Right lobe of liver (tissue), 6 donors: Measurements from ENCODE around the gene ARRDC1. TPM values are rescaled to one million over a fixed set of nuclear protein-coding genes. Genes with fewer than 3 reads are reported as not detected.

Experiments used
- ATAC-seq, 4 donors: fragments of 200-7000 bp; cut with Tn5 transposase; one replicate each; pipeline ENCODE4 v1.9.1; 2020; ENCODE audit warnings: mild to moderate bottlenecking in 4 of 4, moderate library complexity in 4 of 4
- DNase-seq, 3 donors: peaks; one replicate each; pipeline ENCODE4 v3.0.0-alpha.2; 2020
- H3K27ac ChIP-seq, 3 donors: fragments of 200-600 bp; one replicate each; pipeline ENCODE4 v1.8.0; 2022
- H3K27me3 ChIP-seq, 2 donors: fragments of 200-600 bp; one replicate each; pipeline ENCODE4 v1.8.0; 2022
- H3K36me3 ChIP-seq, 4 donors: fragments of 200-600 bp; sonication (generic) in 1 of 4; one replicate each; pipeline versions ENCODE4 v1.5.1 to v1.8.0; 2017 to 2022; ENCODE audit warnings: control low read depth in 1 of 4
- H3K4me1 ChIP-seq, 4 donors: fragments of 200-600 bp; sonication (generic) in 1 of 4; one replicate each; pipeline versions ENCODE4 v1.5.1 to v1.8.0; 2017 to 2022; ENCODE audit warnings: control low read depth in 1 of 4
- H3K4me3 ChIP-seq, 3 donors: fragments of 200-600 bp; one replicate each; pipeline ENCODE4 v1.8.0; 2022
- H3K9me3 ChIP-seq, 4 donors: fragments of 200-600 bp; sonication (generic) in 1 of 4; one replicate each; pipeline versions ENCODE4 v1.5.1 to v1.8.0; 2017 to 2022; ENCODE audit warnings: control low read depth in 1 of 4
- CTCF ChIP-seq, 4 donors: fragments of 200-600 bp in 3 of 4; fragments of 450-650 bp in 1 of 4; IDR thresholded peaks; one replicate each; pipeline versions ENCODE4 v1.5.1 to v1.8.0; 2016 to 2022; ENCODE audit warnings: antibody characterized with exemption in 4 of 4, mild to moderate bottlenecking in 2 of 4
- POLR2A ChIP-seq: fragments of 450-650 bp; IDR thresholded peaks from one replicate; pipeline ENCODE4 v1.6.1; 2017; ENCODE audit warnings: antibody characterized with exemption, mild to moderate bottlenecking
- WGBS: methylation state at CpG from one replicate; pipeline ENCODE4 v1.1.6; 2018; ENCODE audit warnings: low coverage, low lambda C conversion rate; ENCODE audit not compliant: insufficient coverage; ENCODE audit errors: missing lambda C conversion rate; 5-methylcytosine and 5-hydroxymethylcytosine counted together
- intact Hi-C, 2 donors: fragments of 100-400 bp; cut with DNase I; formaldehyde crosslinking; loops; one replicate each; pipeline versions ENCODE4 v1.11.2 to v1.14.1; 2022
- long read RNA-seq: library from polyadenylated mRNA; unstranded; transcript quantifications from one replicate; pipeline ENCODE4 v2.0.0, GENCODE V29; 2019
- total RNA-seq, 6 experiments: library from RNA; depleted of rRNA in 2 of 6; stranded (reverse); fragments of >200 nt in 2 of 6; fragmentation: NEBNext Ultra II Directional in 3 of 6; extraction: Animal tissue kit (Norgen Biotek cat#: 25700) in 3 of 6; gene quantifications; one replicate each; pipeline versions ENCODE4 v1.1.0 to v1.2.4, GENCODE V29; 2016 to 2023
- donor health status: DM: no; HTN: yes; CAD: no.
- donor health status: DM: no; HTN: no; CAD: no.
- donor health status: DM: no; HTN: no; CAD: no.
- donor health status: DM: no; HTN: yes; CAD: no.
- donor health status: DM: no; HTN: yes; CAD: no.

The ARRDC1 gene
- 10 to 100 TPM; 19.1 to 45.0 (median 25.2) TPM for total RNA-seq
- long read RNA-seq, partial matches to known transcripts: 3 of 8 reads
- long read RNA-seq, other reads (novel, unspliced or antisense): 4 of 8 reads

GRCh38 chr9:137605121-137606004 is at the start of gene ARRDC1:
TSS of gene ARRDC1 (plus strand) at chr9:137605686. CDS start at chr9:137605718, 32 bp downstream.
- Histone ChIP-seq H3K27me3 (no peaks in the 10 kb centered on the region), H3K27ac (peak within 1 kb of the TSS; percentile 26 to 70 (median 68)), H3K4me1 (peaks cover 0 to 31% (median 3%) of the 10 kb centered on the region in 4 donors), H3K36me3 (no peaks in the 10 kb centered on the region), H3K9me3 (no peaks in the 10 kb centered on the region), H3K4me3 (peak within 1 kb of the TSS; percentile 68 to 82 (median 71))
- 0% methylated on average over 17 of the region's 111 CpGs for WGBS
- intact Hi-C loops: no loop called here
- peak; percentile 80 to 90 (median 85) for ATAC-seq
- TF ChIP-seq POLR2A (peak; percentile 87), CTCF (IDR thresholded peaks at IDR 0.05) (no peak)
- peak; percentile 95 to 97 (median 97) for DNase-seq

GRCh38 chr9:137556069-137556838 is 49.2 kb upstream of the ARRDC1 start:
- Histone ChIP-seq H3K4me1 (peaks cover 0 to 14% (median 3%) of the 10 kb centered on the region in 4 donors), H3K27ac (no peak overlapping the region), H3K27me3 (no peaks in the 10 kb centered on the region), H3K9me3 (no peaks in the 10 kb centered on the region), H3K36me3 (peaks cover 0 to 29% (median 7%) of the 10 kb centered on the region in 4 donors), H3K4me3 (no peak overlapping the region)
- intact Hi-C loops: no loop called here
- ATAC-seq: peak in 2 of 4 donors; percentile 10 to 19
- 42% methylated on average over 5 of the region's 24 CpGs for WGBS
- TF ChIP-seq POLR2A (no peak), CTCF (IDR thresholded peaks at IDR 0.05) (no peak)
- DNase-seq: peak in 1 of 3 donors; percentile 84

GRCh38 chr9:137558127-137558526 is 47.4 kb upstream of the ARRDC1 start:
- peaks cover 0 to 35% (median 7%) of the 10 kb centered on the region in 4 donors for H3K36me3 ChIP-seq
- ATAC-seq: no peak
- WGBS: 94% methylated on average over 4 of the region's 4 CpGs

More at GRCh38 chr9:137558127-137558526, 47.4 kb upstream of the ARRDC1 start:
- DNase-seq: no peak
- no peak overlapping the region for H3K4me3 ChIP-seq
- H3K27me3 ChIP-seq: no peaks in the 10 kb centered on the region
- H3K27ac ChIP-seq: no peak overlapping the region
- intact Hi-C loops: no loop called here
- peaks cover 0 to 10% (median 0%) of the 10 kb centered on the region in 4 donors for H3K4me1 ChIP-seq
- no peaks in the 10 kb centered on the region for H3K9me3 ChIP-seq
- TF ChIP-seq CTCF (IDR thresholded peaks at IDR 0.05) (no peak), POLR2A (no peak)
